Measurements from ENCODE around the gene TEAD3. TPM values are rescaled to one million over a fixed set of nuclear protein-coding genes. Genes with fewer than 3 reads are reported as not detected.

TEAD3 gene
- total RNA-seq, 6 experiments from 2014 or later, result 5.2 to 8.5 (median 6.9) TPM

GRCh38 chr6:35432291-35432690, 64.6 kb downstream of the TEAD3 start:
- Histone ChIP-seq H3K27ac (no peak overlapping the region), H3K27me3 (no peaks in the 10 kb centered on the region), H3K4me3 (no peak overlapping the region), H3K4me1 (peaks cover 0 to 18% (median 4%) of the 10 kb centered on the region in 4 donors), H3K36me3 (no peaks in the 10 kb centered on the region), H3K9me3 (peaks cover 0 to 3% (median 0%) of the 10 kb centered on the region in 4 donors)
- ATAC-seq (peak in 3 of 4 donors; percentile 25 to 51 (median 31)), DNase-seq (no peak)
- TF ChIP-seq POLR2A (IDR thresholded peaks at IDR 0.05) (no peak), CTCF (IDR thresholded peaks at IDR 0.05) (no peak)
- 44% methylated on average over 3 of the region's 4 CpGs for WGBS (ENCODE audit: insufficient coverage, low coverage, low lambda C conversion rate, missing lambda C conversion rate)
- intact Hi-C loops (cut with DNase I), result no loop called here

- WGBS (ENCODE audit: insufficient coverage, low coverage, low lambda C conversion rate, missing lambda C conversion rate), result 81% methylated on average over 2 of the region's 2 CpGs
- Histone ChIP-seq H3K27ac (no peak overlapping the region), H3K27me3 (no peaks in the 10 kb centered on the region), H3K36me3 (peaks cover 0 to 2% (median under 1%) of the 10 kb centered on the region in 4 donors), H3K9me3 (peaks cover 0 to 3% (median 0%) of the 10 kb centered on the region in 4 donors), H3K4me3 (no peak overlapping the region), H3K4me1 (peaks cover 0 to 18% (median 1%) of the 10 kb centered on the region in 4 donors)
- ATAC-seq, result no peak
- intact Hi-C loops (cut with DNase I), result no loop called here
- DNase-seq, result no peak
- no peak for TF ChIP-seq POLR2A (IDR thresholded peaks at IDR 0.05)
- no peak for TF ChIP-seq CTCF (IDR thresholded peaks at IDR 0.05)
These were observed 67.4 kb downstream of the TEAD3 start for GRCh38 chr6:35429463-35429862.

GRCh38 chr6:35428421-35429149, 68.3 kb downstream of the TEAD3 start:
- Histone ChIP-seq H3K9me3 (peaks cover 0 to 3% (median 0%) of the 10 kb centered on the region in 4 donors), H3K36me3 (peaks cover 0 to 8% (median 2%) of the 10 kb centered on the region in 4 donors), H3K4me1 (peaks cover 0 to 18% (median 1%) of the 10 kb centered on the region in 4 donors), H3K27me3 (no peaks in the 10 kb centered on the region), H3K27ac (no peak overlapping the region), H3K4me3 (no peak overlapping the region)
- TF ChIP-seq CTCF (IDR thresholded peaks at IDR 0.05), result peak in 2 of 4 donors; percentile 4 to 51
- TF ChIP-seq POLR2A (IDR thresholded peaks at IDR 0.05), result no peak
- DNase-seq, result peak; percentile 69 to 80 (median 75)
- peak; percentile 81 to 90 (median 84) for ATAC-seq
- intact Hi-C loops (cut with DNase I), result no loop called here
- 16% methylated on average over 4 of the region's 10 CpGs for WGBS (ENCODE audit: insufficient coverage, low coverage, low lambda C conversion rate, missing lambda C conversion rate)

DNA sequence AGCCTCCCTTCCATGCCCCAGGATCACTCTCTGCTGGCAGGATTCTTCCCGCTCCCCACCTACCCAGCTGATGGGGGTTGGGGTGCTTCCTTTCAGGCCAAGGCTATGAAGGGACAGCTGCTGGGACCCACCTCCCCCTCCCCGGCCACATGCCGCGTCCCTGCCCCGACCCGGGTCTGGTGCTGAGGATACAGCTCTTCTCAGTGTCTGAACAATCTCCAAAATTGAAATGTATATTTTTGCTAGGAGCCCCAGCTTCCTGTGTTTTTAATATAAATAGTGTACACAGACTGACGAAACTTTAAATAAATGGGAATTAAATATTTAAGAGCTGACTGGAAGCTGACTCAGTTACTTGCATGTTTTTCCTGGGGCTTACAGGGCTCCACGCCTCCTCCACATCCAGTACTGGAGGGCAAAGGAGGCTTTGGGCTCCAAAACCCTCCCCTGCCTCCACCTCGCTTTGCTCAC, 69.0 kb downstream of the TEAD3 start:
- Histone ChIP-seq H3K9me3 (peaks cover 0 to 3% (median 0%) of the 10 kb centered on the region in 4 donors), H3K4me1 (peaks cover 0 to 18% (median 1%) of the 10 kb centered on the region in 4 donors), H3K36me3 (peaks cover 0 to 8% (median 2%) of the 10 kb centered on the region in 4 donors), H3K4me3 (no peak overlapping the region), H3K27me3 (no peaks in the 10 kb centered on the region), H3K27ac (no peak overlapping the region)
- WGBS (ENCODE audit: insufficient coverage, low coverage, low lambda C conversion rate, missing lambda C conversion rate), result 74% methylated on average over 3 of the region's 9 CpGs
- intact Hi-C loops (cut with DNase I), result no loop called here
- peak in 1 of 4 donors; percentile 5 for ATAC-seq
- TF ChIP-seq POLR2A (IDR thresholded peaks at IDR 0.05), result no peak
- no peak for TF ChIP-seq CTCF (IDR thresholded peaks at IDR 0.05)
- no peak for DNase-seq

Measured in right lobe of liver (tissue), 6 donors.